Activated T-helper 9 cell treated with anti-CD3 and anti-CD28 coated beads, Interleukin-2, amount 50 U/mL, for 16 hours (primary cell): ENCODE data around the gene DCLK1.

Experiments used
- DNase-seq: peaks from one replicate; pipeline ENCODE4 v3.0.0-alpha.2; 2020; ENCODE audit warnings: low read depth

DCLK1 gene

DNA sequence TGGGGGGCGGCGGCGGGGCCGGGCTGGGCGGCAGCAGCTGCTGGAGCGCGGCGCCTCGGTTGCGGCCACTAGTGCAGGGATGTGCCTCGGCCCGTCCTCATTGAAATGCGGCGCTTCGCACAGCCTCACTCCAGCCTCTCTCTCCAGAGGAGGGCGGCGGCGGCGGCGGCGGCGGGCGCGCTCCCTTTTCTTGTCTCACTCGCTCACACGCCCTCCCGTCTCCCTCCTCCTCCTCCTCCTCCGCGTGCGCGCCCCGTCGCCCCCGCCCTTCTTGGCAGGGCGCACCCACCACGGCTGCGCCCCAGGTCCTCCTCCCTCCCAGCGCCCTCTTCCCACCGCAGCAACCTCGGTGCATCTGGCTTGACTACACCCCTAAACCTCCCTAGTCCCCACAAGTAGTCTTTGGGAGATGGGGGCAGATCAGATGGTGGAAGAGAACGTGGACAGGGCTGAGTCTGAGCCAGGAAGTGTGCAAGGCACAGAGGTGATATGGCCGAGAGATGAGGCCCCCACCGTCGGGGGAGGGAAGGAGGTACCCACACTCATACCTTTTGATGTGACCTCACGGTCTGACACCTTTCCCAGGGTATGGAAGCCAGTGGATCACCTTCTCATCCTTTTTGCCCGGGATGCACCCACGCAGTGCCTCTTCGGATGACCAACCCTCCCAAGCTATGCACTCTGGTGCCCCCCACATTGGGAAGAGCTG is at the start of gene DCLK1:
TSS of gene DCLK1 (minus strand) at position 161 of the 709 bp plus-strand sequence.
- DNase-seq = no peak

DNA sequence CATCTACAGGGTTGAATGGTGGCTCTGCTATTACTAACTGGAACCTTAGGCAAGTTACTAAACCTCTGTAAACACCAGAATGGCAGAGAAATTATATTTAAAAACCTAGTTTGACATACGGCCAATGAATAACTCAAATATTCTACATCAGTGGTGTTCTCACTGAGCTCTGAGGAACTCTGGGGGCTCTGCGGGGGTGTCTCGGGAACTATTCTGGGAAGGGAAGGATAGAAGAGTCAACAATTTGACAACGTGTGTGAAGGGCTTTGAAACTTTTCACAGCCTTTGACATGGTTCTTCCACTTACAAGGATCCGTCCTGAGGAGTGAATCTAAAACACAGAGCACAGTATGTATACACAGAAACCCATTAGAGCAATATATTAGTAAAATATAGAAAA is 44.4 kb upstream of the DCLK1 start:
- DNase-seq = no peak

DNA sequence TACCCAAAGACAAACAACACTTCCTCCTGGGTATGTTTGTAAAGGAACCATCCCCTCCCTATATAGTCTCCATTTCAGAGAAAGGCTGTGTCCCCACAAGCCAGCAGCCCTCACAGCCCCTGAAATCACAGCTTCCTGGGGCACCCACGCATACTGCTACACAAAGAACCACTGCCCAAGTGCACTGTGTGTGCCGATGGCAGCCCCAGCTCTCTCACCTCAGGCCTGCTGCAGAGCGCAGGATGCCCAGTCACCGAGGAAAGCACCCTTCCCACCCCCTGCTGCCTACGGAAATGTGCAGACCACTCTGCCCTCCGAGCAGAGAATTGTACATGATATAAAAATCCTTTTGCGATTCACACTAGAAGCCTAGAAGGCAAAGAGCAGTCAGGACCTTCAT is 43.7 kb upstream of the DCLK1 start:
- no peak for DNase-seq

GRCh38 chr13:36173571-36174322 is 42.6 kb upstream of the DCLK1 start:
- DNase-seq = no peak

DNA sequence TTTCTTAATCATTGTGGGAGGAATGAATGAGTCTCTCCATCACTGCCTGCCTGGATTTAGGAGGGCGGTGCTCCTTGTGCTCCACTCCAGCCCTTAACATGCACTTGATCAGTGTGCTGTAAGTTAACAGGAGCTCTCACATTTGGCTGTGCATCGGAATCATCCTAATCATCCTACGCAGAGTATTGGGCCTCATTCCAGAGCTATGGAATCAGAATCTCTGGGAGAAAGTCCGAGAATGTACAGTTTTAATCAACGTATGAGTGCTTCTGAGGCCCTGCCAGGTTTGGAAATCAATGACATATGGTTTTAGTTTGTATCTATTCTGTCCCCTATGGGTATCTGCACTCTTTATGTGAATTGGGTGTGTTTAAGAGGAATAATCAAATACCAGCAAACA is 34.9 kb upstream of the DCLK1 start:
- no peak for DNase-seq

DNA sequence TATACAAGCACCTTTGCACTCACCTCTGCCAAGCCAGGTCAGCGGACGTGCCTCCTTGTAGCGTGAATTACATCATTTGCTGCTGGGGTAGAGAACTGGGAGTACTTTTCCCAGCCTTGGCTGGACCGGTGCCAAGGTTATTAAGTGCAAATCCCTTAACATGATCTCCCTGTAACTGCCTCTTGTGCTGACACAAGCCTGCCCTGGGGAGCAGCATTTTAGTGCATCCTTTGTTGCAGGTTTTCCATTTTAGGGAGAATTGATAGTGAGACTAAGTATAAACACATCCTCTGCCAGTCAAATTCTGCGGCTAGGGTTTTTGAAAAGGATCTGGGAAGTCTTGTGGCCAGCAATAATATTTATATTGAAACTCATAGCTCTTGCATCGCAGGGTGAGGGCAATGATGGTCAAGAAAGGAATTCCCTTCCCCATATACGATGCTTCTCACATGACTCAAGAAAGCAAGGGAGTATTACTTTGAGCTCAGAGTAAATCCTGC is 32.7 kb upstream of the DCLK1 start:
- no peak for DNase-seq

GRCh38 chr13:36163286-36163685 is 32.1 kb upstream of the DCLK1 start:
- DNase-seq = no peak

- no peak for DNase-seq
Measured at GRCh38 chr13:36160297-36160696, 29.1 kb upstream of the DCLK1 start.

DNA sequence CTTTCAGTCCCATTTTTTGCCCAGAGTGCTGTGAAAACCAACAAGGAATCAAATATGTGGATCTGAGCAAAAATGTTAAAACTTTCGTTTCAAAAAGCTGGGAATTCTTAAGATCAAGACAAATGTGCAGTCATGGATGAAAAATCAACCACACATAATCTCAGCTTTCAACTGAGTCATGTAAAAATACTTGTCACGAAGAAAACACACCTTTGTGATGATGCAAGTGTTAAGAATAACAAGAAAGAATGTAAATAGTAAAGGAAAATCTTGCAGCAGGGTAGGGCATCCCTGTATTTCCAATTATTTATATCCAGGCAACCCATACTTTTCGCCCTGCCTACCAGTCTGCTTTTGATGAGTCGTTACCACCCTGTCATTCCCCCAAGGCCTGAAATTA is 27.4 kb upstream of the DCLK1 start:
- DNase-seq = no peak

GRCh38 chr13:36157480-36157879 is 26.3 kb upstream of the DCLK1 start:
- no peak for DNase-seq

DNA sequence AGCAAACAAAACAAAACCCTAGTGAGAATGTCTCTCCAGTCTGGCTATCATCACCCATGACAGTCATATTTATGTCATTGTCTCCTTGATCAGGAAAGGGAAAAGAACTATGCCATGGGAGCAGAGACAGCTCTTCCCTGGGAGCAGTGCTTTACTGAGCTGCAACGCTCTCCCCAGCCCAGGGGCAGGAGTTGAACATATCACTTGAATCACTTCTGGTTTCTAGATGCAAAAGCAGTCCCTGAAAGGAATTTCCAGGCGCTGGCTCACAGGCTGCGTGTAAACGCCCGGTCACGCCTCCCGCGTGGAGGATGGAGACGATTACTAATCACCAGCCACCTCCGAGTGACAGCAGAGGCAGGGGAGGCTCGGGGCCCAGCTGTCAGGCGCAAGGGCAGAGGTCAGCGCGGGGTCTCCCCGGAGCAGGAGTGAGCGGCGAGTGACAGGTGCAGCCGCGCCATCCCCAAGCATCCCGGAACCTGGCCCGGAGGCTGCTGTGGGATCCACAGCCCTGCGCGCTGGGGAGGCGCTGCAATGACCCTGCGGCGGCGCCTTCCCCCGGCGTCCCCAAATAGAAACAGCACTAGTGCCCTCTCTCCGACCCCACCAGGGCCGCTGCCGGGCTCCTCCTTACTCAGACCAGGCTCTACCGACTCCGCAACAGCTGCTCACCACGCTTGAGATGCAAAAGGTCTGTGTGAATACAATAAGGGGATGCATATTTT is 23.5 kb upstream of the DCLK1 start:
- DNase-seq = no peak

GRCh38 chr13:36151591-36151990 is 20.4 kb upstream of the DCLK1 start:
- no peak for DNase-seq

GRCh38 chr13:36148446-36148845 is 17.3 kb upstream of the DCLK1 start:
- no peak for DNase-seq

GRCh38 chr13:36147330-36147729 is 16.1 kb upstream of the DCLK1 start:
- DNase-seq = no peak

DNA sequence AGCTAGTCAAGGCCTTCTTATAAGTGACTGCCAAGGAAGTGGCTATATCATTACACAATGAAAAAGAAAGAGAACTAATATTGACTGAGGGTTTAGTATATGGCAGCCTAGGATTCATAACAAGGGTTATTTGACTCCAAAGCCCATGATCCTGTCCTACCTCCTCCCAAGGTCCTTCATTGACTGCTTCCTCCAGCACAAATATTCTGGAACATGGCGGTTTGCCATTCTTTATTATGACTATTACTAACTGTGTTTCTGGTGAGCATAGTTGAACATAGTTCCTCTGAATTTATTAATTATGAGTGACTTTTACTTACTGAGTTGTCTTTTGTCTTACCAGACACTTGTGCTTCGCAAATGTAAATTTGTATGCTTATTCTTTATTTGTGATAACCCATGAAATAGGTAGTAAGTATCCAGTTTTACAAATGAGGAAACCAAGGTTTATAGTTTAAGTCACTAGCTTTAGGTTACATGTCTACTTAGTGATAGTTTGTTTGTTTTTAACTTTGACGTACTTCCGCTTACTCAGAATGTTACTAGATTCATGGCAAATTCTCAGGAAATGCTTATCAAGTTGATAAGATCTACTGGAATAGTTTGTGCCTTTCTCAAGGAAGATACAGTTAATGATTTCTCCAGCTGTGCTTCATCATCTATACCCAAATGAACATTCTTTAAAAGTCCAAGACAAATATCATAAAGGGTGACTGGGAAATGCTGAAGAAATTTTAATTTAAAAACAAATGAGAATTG is 15.5 kb upstream of the DCLK1 start:
- DNase-seq = no peak

DNA sequence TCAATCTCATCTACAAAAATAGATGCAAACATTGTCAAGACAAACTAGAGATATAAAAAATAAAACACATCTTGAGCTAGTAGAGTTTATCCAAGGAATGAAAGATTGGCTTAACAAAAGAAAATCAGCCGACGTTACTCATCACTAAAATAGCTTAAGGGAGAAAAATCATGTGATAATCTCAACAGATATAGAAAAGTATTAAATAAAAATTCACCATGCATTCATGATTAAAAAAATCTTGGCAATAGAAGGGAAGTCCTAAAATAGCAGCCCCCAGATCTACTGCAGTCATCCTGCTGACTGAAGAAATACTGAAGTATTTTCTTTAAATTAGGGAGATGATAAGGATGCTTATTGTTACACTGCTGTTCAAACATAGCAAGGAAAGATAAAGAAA is 12.6 kb upstream of the DCLK1 start:
- DNase-seq = no peak

GRCh38 chr13:36142735-36143134 is 11.6 kb upstream of the DCLK1 start:
- no peak for DNase-seq

DNA sequence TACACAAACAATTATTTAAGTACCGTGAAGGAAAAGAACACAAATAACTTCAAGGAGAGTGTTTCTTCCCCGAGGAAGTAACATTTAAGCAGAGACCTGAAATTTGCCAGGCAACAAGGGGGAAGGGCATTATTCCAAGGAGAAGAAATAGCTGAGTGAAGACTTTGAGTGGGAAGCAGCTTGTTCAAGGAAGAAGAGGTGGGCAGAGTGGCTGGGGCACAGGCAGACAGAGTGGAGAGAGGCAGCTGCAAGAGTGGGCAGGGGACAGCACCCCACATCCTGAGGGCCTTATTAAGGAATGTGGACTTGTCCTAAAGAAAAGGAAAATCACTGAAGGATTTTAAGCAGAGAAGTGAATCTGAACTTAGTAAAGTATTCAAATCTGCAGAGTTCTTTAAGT is 4.7 kb upstream of the DCLK1 start:
- no peak for DNase-seq

GRCh38 chr13:36134632-36135031 is 3.5 kb upstream of the DCLK1 start:
- no peak for DNase-seq

DNA sequence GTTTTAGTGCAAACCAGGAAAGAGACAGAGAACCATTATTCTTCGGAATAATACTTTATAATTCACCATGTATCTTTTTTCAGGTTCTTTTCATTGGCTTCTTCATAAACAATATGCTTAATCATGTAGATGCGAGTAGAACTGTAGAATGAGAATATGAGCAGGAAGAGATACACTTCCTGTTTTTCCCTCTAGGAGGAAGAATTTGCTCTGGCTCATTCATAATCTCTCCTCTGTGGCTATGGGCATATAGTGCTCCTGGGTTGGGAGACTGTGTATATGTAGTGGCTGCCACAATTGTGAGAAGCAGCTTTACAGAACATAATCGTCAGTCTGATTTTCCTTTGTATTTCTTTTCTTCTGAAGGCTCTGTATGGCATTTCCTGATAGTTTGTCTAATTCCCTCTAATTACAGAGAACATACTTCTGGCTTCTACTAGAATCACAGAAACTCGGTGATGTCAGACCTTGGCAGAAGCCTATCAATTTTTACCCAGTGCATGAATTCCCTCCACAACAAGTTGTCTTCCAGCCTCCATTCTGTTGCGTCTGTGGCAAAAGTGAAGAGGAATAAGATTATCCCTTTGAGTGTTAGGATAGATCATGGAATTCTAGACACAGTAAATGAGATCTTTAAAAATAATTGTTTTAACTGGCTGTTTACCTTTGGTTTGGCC is 2.9 kb upstream of the DCLK1 start:
- no peak for DNase-seq

GRCh38 chr13:36132376-36132775 is 1.2 kb upstream of the DCLK1 start:
- DNase-seq = no peak

DNA sequence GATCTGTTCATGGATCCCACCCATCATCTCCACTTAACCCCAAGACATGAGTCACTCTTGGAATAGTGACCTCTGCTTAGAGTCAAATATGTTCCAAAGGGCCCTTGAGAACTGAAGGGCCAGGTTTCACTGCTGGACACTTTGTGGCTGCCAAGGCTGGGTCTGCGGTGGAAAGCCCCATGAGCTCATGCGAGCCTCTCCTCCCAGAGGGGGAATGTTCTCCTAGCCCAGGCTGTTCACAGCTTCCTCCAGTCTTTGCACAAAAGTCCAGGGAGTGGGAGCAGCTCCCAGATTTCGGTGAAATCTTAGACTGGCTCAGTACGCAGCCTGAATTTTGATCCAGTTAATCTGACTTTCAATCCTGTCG is 732 bp upstream of the DCLK1 start:
- DNase-seq = no peak
